MV-4-11 (cell line): ENCODE measurements around the gene KDM4E.
"Not testable (repeated sequence)": the region's sequence is repeated elsewhere in the genome, so short reads cannot be mapped to it uniquely, and the experiment has no call there.

ENCODE experiments used
- DNase-seq: peaks from one replicate; lab custom pipeline; 2025; lab: John Stamatoyannopoulos, UW

KDM4E gene

DNA sequence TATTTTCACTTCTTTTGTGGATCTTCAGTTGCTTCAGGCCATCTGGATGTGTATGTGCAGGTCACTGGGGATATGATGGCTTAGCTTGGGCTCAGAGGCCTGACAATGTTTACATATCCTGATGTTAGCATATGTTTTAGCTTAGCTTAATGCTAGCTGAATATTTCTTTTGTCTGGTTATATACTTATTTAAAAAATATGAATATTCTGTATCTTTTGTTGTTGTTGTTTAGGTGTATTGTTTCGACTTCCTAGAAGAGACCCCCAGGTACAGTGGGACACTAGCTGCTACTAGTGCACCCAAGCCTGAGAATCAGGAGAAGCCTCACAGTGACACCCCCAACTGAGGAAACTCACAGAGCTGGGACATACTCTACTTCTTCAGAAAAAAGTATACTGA is at the start of gene KDM4E:
TSS of gene KDM4E (plus strand) at position 301 of the 400 bp plus-strand sequence. CDS start 300 bp downstream, outside the sequence.
- no peak for DNase-seq

DNA sequence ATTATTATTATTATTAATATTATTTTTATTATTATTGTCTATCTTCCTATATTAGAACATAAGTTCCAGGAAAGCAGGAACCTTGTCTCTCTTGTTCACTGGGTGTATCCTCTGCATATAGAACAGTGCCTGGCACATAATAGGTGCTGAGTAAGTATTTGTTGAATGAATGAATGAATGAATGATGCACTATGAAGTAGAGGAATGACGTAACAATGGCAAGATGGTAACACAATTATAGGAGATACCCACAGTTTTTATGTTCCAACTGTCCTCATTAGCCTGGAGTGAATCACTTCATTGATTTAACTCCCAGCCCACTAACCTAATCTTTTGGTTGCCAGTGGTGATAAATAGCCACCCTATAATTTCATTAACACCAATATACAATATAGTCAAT is 49.5 kb upstream of the KDM4E start:
- DNase-seq: no peak

GRCh38 chr11:94987378-94987777 is 37.7 kb upstream of the KDM4E start:
- DNase-seq: no peak

- no peak for DNase-seq
Measured at GRCh38 chr11:94988748-94989147, 36.3 kb upstream of the KDM4E start.

DNA sequence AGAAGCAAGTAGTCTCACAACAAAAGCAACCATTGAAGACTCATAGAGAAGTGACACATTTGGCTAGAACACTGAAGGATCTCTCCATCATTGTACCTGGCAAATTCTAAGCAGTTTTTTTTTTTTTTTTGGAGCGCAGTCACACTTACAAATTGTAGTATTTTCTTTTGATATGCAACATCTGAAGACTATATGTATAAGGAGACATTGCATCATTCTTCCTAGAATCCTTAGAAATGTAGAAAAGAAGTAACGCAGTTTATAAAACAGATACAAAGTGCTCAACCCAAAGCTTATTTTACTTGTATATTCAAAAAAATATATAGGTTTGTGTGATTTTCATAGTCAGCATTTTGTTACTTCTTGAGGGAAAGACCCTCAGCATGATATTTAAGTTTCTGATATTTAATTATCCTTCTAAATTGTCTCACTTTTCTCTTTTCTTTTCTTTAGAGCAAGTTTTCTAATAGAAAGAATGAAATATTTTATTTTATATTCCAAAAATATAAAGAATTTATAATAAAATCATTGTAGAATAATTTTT is 31.6 kb upstream of the KDM4E start:
- DNase-seq: no peak

DNA sequence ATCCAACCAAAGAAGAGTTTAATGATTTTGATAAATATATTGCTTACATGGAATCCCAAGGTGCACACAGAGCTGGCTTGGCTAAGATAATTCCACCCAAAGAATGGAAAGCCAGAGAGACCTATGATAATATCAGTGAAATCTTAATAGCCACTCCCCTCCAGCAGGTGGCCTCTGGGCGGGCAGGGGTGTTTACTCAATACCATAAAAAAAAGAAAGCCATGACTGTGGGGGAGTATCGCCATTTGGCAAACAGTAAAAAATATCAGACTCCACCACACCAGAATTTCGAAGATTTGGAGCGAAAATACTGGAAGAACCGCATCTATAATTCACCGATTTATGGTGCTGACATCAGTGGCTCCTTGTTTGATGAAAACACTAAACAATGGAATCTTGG is 27.6 kb upstream of the KDM4E start:
- no peak for DNase-seq

- no peak for DNase-seq
Measured at GRCh38 chr11:94998285-94998684, 26.8 kb upstream of the KDM4E start.

- DNase-seq: no peak
Measured at GRCh38 chr11:95003716-95004115, 21.3 kb upstream of the KDM4E start.

DNA sequence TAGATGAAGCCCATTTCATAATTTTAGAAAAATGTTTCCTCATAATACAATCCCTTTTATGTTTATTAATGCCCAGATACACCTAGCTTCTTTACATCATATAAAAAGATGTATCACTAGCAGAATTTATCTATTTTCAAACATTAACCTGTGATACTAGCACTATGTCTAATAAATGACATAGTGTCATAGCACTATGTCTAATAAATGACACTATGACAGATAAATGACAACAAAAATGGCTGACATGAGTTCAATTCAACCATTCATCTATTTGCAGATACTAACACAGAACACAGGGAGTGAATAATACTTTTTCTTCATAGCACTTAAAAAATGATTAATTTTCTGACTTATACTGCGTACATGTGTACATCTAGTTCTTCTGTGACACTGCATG is 19.4 kb upstream of the KDM4E start:
- DNase-seq: no peak

DNA sequence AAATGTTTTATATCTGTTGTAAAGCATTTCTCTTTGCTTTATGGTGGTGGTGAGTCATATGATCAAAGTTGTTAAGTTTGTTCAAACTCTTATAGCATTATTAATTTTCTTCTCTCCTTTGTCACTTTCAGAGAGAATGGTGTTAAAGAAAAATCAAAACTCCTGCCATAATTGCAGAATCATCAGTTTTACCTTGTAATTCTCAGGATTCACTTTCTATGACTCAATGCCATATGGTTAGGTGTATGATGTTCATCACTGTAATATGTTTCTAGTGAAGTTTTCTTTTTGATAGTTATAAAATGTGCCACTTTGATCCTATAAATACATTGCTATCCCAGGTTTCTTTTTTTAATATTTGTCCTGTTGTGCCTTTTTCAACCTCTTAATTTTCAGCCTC is 13.7 kb upstream of the KDM4E start:
- no peak for DNase-seq

DNA sequence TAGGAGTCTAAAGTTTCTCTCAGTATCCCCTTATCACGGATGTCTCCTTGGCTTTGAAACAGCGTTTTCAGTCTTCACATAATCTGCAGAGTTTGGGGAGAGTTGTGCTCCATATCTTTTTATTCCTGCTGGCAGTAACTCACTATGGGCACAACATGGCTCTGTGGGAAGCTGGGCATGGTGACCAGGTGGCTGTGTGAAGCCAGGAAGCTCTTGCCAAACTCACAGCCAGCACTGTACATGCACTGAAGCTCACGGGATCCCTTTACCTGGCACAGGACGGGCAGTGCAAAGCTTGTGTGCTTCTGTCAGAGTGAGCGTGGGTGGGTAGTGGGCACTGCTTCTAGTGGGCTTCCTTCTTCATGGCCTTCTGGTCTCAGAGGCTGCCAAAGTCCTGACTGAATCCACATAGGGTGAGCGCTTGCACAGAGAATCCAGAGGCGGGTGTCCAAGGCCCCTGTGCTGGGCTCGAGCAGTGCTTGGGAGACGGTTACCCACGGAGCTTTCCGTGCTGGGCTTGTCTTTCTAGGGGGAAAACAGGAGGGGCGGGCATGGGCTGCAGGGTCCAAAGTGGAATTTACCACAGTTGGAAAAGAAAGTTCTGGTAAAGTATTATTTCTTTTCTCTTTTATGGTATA is 10.8 kb upstream of the KDM4E start:
- DNase-seq: no peak

- no peak for DNase-seq
Measured at GRCh38 chr11:95016139-95016538, 8.9 kb upstream of the KDM4E start.

GRCh38 chr11:95021468-95021867 is 3.6 kb upstream of the KDM4E start:
- DNase-seq: not testable (repeated sequence)

GRCh38 chr11:95025594-95025993 is 536 bp downstream of the KDM4E start:
- DNase-seq: not testable (repeated sequence)

DNA sequence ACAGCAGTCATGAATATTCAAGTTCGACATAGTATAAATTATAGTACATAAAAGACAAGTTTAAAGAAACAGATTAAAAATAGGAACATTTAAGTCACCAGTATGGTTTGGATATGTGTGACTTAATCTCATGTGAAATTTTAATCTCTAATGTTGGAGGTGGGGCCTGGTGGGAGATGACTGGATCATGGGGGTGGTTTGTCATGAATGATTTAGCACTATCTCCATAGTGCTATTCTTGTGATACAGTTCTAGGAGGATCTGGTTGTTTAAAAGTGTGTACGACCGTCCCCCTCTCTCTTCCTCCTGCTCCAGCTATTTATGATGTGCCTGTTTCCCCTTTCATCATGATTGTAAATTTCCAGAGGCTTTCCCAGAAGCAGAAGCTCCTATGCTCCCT is 3.3 kb downstream of the KDM4E start:
- DNase-seq: no peak

DNA sequence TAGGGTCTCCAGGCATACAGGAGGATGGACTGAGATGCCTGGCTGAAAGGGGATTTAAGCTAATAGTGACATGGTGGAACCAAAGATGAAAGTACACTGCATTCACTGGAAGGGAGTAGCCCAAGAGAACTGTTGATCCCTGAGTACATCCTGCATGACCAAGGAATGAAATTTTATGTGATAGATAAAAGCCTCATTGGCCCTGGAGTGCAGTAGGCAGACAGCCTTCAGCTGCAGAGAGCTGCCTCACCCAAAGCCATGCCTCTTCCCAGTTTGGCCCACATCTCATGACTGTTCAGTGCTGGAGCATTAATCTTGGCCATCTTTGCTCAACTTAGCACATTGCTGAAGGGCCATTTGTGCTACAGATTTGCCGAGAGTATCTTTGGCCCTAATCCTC is 8.0 kb downstream of the KDM4E start:
- no peak for DNase-seq

DNA sequence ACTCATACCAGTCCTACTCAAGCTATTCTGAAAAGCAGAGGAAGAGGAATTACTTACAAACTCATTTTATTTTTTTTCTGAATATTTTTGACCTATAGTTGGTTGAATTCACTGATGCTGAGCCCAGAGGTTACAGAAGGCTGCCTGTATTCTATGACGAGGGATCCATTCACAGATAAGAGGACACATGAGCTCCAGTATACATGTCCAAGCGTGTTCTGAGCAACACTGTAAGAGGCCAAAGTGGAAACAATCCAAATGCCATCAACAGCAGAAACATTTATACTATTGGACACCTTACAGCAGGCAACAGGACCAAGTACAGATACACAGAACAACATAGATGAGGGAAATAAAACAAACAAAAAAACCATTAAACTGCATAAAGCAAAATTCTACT is 10.3 kb downstream of the KDM4E start:
- no peak for DNase-seq

DNA sequence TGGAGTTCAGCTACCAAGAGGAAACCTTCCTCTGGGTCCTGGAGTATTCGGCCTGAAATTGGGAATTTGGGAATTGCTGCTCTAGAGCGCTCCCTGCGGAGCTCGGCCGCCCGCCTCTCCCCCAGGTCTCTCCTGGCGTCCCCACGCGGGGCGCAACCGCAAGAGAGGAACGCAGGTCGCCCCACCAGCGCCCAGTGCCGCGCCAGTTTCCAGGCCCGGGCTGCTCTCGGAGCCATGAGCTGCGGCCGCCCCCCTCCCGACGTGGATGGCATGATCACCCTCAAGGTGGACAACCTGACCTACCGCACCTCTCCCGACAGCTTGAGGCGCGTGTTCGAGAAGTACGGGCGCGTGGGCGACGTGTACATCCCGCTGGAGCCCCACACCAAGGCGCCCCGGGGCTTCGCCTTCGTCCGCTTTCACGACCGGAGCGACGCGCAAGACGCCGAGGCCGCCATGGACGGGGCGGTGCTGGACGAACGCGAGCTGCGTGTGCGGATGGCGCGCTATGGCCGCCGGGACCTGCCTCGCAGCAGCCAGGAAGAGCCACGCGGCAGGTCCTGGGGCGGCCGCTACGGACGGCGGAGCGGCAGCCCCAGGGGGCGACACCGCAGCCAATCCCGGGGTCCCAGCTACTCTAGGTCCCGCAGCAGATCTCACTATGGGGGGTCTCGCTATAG is 12.4 kb downstream of the KDM4E start:
- not testable (repeated sequence) for DNase-seq

- no peak for DNase-seq
Measured at GRCh38 chr11:95042239-95042638, 17.2 kb downstream of the KDM4E start.

DNA sequence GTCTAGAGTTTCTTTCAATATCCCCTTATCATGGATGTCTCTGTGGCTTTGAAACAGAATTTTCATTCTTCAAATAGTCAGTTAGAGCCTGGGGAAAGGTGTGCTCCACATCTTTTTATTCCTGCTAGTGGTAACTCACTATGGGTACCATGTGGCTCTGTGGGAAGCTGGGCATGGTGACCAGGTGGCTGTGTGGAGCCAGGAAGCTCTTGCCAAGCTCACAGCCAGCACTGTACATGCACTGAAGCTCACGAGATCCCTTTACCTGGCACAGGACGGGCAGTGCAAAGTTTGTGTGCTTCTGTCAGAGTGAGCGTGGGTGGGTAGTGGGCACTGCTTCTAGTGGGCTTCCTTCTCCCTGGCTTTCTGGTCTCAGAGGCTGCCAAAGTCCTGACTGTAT is 17.8 kb downstream of the KDM4E start:
- DNase-seq: no peak

DNA sequence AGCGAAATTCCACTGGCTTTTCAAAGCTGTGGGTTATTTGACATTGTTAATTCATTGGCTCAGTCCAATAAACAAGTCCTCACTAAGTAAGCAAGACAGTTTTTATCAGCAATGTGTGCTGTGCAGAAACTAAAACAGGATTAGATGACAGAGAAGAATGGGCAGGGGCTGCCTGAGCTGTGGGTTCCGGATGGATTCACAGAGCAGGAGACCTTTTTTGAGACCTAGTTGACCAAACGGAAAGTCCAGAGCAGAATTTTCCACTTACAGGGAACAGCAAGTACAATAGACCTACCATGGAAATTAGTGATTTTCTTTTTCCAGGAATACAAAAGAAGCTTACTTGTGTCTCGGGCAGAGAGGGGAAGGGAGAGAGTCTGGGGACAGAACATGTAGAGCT is 19.0 kb downstream of the KDM4E start:
- DNase-seq: no peak

DNA sequence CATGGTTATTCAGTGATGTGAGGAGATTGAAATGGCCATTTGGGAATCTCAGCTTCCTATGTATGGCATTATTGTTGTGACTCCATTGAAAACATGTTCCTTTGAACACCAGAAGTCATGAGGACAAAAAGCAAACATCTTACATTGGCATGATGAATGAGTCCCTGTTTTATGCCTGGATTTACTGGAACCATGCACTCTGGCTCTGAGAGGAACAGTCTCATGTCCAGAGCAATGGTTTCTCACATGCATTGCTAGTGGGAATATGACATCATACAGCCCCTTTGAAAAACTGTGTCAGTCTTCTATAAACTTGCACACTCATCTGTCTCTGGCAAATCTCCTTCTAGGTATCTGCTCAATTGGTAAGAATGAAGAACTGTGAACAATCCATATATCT is 20.8 kb downstream of the KDM4E start:
- no peak for DNase-seq

DNA sequence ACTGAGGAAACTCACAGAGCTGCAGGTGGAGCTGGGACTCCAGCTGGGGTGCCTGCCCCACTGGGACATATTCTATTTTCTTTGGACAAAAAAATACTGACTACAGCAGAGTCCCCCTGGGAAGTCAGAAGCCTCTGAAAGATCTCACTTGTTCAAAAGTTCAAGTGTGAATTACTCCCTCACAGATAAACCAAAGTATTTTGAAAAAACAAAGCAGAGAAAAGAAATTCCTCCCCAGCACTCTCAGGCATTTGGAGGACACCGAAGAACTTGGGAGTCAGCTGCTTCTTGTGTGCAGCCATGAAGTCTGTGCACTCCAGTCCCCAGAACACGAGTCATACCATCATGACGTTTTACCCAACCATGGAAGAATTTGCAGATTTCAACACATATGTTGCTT is 24.1 kb downstream of the KDM4E start, which contains the start of gene KDM4F:
TSS of gene KDM4F (plus strand) at position 301 of the 400 bp plus-strand sequence.
- DNase-seq: not testable (repeated sequence)
